Cerebellar nuclear complex (tissue), 1 donor: Measurements from ENCODE around the gene ZNF625.
"Not testable (repeated sequence)": the region's sequence is repeated elsewhere in the genome, so short reads cannot be mapped to it uniquely, and the experiment has no call there.

Source experiments
- DNase-seq, 2 experiments: peaks; one replicate each; lab custom pipeline; 2025; lab: John Stamatoyannopoulos, UW

The ZNF625 gene

DNA sequence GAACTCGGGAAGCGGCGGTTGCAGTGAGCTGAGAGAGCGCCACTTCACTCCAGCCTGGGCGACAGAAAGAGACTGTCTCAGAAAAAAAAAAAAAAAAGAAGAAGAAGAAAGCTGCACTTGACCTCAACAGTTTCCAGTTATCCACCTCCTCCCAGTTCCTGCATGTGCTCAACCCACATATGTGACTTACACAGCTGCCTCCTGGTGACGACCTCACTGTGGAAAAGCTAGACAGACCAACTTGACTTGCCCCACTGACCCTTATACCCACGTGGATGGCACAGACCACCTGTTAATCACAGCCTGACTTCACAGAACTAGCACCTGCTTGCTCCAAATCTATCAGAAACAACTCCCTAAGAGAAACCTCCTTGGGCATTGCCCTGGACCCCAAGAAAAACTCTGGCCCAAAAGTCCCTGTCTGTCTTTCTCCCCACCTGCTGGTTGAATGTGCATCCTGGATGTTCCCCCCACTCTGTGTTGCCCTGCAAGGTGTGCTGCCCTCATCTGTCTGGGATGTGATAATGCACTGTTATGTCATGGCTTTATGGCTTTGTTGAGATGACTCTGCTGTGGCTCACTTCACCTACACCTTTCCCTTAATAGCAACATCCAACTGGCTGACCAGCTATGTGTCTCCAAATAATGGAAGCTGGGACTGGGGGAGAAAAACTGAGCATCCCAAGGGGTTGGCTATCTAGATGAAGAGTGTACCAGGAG is 19.2 kb downstream of the ZNF625 start:
- DNase-seq = no peak

DNA sequence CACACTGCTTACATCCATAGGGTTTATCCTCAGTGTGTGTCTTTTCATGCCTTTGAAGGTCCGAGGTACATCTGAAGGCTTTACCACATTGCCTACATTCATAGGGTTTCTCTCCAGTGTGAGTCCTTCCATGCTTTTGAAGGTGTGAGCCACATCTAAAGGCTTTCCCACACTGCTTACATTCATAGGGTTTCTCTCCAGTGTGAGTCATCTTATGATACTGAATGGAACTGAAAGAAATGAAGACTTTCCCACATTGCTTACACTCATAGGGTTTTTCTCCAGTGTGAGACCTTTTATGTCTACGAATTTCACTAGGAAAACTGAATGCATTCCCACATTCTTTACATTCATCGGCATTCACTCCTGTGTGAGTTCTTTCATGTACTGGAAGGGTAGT is 23.5 kb downstream of the ZNF625 start:
- no peak for DNase-seq

DNA sequence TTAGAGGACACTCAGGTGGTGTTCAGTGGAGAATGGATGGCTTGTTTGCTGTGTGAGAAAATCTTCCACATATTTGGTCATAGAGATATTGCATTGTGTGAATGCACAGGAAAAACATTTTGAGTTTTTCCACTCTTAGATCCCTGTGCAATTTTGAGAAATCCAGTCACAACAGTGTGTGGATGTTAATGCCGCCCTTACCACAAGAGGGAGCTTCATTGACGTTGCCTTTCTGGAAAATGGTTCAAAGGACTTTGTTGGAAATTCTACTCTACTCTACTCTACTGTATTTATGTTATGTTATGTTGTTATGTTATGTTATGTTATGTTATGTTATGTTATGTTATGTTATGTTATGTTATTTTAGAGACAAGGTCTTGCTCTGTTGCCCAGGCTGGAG is 29.8 kb downstream of the ZNF625 start:
- DNase-seq = no peak

DNA sequence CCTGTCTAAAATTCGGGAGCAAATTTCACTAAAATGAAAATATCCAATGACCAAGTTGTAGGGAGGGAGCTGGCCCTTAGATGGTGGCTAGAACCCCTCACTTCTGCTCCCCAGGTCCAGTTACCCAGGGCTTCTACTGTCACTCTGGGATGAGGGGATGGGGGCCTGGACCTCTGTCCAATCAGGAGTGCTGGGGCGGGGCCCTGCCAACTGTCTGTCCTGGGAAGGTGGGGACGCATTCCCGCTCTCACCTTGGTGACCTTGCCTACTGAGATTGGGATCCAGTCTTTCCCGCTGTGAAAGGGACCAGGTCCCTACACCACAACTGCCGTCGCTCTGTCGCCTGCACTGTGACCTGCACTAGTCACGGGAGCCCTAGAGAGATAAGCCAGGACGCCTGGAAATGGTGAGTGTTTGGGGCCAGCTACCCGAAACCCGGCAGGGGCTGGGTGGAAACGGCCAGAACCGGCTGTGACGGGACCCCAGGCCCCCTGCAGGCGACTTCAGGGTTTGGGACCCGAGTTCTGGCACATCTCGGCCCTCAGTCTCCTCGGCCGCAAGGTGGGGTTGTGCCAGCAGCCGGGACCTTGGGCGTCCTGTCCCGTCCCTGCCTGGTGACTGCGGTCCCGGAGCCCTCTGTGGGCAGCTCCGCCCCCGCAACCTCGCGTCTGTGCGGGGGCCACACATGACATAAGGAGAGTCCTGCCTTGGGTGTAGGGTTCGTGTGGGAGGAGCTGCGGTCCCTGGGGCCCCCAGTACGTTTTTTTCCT is 39.1 kb downstream of the ZNF625 start:
- DNase-seq = no peak

DNA sequence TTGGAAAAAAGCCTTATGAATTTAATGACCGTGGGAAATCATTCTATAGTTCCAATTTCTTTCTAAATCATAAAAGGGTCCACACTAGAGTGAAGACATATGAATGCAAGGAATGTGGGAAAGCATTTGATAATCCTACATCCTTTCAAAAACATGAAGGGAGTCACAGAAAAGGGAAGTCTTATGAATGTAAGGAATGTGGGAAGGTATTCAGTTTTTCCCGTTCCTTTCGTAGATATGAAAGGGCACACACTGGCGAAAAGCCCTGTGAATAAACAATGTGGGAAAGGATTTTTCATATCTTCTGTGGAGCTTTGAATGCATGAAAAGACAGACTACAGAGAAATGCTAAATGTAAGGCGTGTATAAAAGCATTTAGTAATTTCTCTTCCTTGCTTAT is 43.4 kb downstream of the ZNF625 start:
- DNase-seq = no peak

DNA sequence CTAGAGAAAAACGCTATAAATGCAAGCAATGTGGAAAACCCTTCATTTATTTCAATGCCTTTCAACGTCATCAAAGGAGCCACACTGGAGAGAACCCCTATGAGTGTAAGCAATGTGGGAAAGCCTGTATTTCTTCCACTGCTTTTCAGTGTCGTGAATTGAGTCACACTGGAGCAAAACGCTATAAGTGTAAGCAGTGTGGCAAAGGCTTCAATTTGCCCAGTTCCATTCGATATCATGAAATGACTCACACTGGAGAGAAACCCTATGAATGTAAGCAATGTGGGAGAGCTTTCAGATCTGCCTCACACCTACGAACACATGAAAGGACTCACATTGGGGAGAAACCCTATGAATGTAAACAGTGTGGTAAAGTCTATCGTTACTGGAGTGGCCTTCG is 43.8 kb downstream of the ZNF625 start:
- no peak for DNase-seq

DNA sequence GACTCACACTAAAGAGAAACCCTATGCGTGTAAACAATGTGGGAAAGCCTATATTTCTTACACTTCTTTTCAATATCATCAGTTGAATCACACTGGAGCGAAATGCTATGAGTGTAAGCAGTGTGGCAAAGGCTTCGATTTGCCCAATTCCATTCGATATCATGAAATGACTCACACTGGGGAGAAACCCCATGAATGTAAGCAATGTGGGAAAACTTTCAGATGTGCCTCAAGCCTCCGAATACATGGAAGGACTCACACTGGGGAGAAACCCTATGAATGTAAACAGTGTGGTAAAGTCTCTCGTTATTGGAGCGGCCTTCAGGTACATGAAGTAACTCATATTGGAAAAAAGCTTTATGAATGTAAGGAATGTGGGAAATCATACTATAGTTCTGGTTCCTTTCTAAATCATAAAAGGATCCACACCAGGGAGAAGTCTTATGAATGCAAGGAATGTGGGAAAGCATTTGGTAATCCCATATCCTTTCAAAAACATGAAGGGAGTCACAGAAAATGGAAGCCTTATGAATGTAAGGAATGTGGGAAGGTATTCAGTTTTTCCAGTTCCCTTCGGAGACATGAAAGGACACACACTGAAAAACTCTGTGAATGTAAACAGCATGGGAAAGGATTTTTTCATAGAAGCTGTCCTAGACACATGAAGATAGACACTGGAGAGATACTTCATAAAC is 44.4 kb downstream of the ZNF625 start:
- no peak for DNase-seq

DNA sequence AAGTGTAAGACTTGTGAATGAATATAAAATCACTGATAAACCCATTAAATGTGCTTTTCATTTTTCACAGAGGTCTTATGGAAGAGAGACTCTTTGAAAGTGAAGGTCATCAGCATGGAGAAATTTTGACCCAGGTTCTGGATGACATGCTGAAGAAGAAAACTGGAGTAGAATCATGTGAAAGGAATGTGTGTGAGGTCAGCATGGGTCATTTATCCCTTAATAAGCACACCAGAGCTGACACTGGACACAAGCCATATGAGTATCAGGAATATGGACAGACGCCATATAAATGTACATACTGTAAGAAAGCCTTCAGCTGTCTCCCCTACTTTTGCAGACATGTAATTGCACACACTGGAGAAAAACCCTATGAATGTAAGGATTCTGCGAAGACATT is 45.4 kb downstream of the ZNF625 start:
- no peak for DNase-seq

DNA sequence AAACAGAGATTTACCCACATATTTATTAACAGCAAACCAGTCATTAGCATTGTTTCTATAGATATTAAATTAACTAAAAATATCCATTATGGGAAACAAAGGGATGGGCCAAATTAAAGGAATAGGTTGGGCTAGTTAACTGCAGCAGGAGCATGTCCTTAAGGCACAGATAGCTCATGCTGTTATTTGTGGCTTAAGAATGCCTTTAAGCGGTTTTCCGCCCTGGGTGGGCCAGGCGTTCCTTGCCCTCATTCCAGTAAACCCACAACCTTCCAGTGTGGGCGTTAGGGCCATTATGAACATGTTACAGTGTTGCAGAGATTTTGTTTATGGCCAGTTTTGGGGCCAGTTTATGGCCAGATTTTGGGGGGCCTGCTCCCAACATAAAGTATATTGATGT is 52.6 kb downstream of the ZNF625 start:
- not testable (repeated sequence) for DNase-seq

DNA sequence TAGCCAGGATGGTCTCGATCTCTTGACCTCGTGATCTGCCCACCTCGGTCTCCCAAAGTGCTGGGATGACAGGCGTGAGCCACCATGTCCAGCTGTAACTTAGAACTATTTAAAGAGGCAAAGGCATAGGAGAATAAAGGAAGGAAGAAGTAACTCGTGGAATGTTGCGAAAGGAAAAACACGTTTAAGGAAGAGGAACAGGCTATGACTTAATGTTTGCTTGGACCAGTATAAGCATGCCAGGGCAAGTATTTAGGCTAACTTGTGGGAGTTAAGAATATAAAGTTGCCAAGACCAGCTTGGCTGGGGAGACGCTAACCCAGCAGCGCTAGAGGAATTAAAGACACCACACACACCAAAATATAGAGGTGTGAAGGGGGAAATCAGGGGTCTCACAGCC is 58.5 kb downstream of the ZNF625 start:
- no peak for DNase-seq

DNA sequence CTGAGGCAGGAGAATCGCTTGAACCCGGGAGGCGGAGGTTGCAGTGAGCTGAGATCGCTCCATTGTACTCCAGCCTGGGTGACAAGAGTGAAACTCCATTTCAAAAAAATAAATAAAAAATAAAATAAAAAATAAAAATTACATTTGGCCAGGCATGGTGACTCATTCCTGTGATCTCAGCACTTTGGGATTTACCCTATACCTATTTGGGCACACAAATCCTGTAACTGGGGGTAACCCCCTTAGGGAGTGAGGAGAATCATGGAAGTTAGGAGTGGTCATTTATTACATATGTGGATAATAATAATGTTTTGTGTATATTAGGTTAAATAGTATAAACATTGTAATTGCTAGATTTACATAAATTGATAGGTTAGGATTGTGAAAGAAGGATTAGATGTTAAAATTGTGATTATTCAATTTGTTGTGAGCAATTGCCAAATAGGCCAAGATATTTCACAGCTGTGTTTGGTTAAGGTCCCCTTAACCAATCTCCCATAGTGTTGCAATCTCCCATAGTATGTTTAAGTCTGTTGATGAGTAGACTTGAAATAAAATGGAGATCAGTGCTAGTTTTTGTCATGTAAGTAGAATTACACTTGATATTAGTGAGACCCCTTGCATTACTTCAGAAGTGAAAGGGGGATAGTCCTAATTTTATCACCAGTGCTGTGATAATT is 61.3 kb downstream of the ZNF625 start:
- no peak for DNase-seq
